Uterus (tissue), 4 donors: ENCODE measurements around the gene OSBPL2. TPM values are rescaled to one million over a fixed set of nuclear protein-coding genes. Genes with fewer than 3 reads are reported as not detected.
A peak's percentile ranks its signal among the peaks of the same experiment; 100 is the strongest.

ENCODE experiments used
- DNase-seq, 2 donors: peaks; one replicate each; pipeline ENCODE4 v3.0.0-alpha.2; 2019 to 2020
- H3K27ac ChIP-seq, 2 donors: fragments of 200-600 bp; sonication (generic); 1 replicate in 1 of 2; 2 replicates in 1 of 2; pipeline ENCODE4 v1.5.1; 2016 to 2018
- H3K27me3 ChIP-seq, 2 donors: fragments of 200-600 bp; sonication (generic); one replicate each; pipeline ENCODE4 v1.5.1; 2018 to 2019; ENCODE audit warnings: control low read depth in 1 of 2
- H3K36me3 ChIP-seq, 2 donors: fragments of 200-600 bp; sonication (generic); one replicate each; pipeline ENCODE4 v1.5.1; 2019; ENCODE audit warnings: control low read depth in 1 of 2
- H3K4me1 ChIP-seq, 2 donors: fragments of 200-600 bp; sonication (generic); one replicate each; pipeline ENCODE4 v1.5.1; 2018 to 2019; ENCODE audit warnings: control low read depth in 1 of 2
- H3K4me3 ChIP-seq, 2 donors: fragments of 200-600 bp; sonication (generic); 1 replicate in 1 of 2; 2 replicates in 1 of 2; pipeline ENCODE4 v1.5.1; 2018 to 2019; ENCODE audit warnings: mild to moderate bottlenecking in 1 of 2
- H3K9me3 ChIP-seq, 2 donors: fragments of 200-600 bp; sonication (generic); one replicate each; pipeline ENCODE4 v1.5.1; 2019; ENCODE audit warnings: control low read depth in 1 of 2
- CTCF ChIP-seq, 4 experiments: fragments of 200-600 bp in 2 of 4; fragments of 450-650 bp in 2 of 4; sonication (generic) in 2 of 4; IDR thresholded peaks; one replicate each; pipeline ENCODE4 v1.5.1; 2016 to 2019; ENCODE audit warnings: antibody characterized with exemption in 4 of 4, mild to moderate bottlenecking in 2 of 4, moderate library complexity in 1 of 4
- POLR2A ChIP-seq, 2 donors: fragments of 450-650 bp; IDR thresholded peaks; one replicate each; pipeline ENCODE4 v1.6.1; 2016; ENCODE audit warnings: antibody characterized with exemption in 2 of 2, mild to moderate bottlenecking in 1 of 2, moderate library complexity in 1 of 2
- intact Hi-C: fragments of 100-400 bp; cut with DNase I; formaldehyde crosslinking; loops from one replicate; pipeline ENCODE4 v1.15.1; 2023; ENCODE audit warnings: low total_unique reads
- total RNA-seq, 4 donors: library from RNA; depleted of rRNA in 3 of 4; stranded (reverse); fragments of >200 nt in 3 of 4; gene quantifications; one replicate each; pipeline versions ENCODE4 v1.1.0 to v1.2.4, GENCODE V29; 2014 to 2023
- donor health status: DM: yes; HTN: yes; CAD: no.

The OSBPL2 gene
- total RNA-seq, 4 donors from 2014 or later, result 12.3 to 55.9 (median 33.4) TPM

- no peaks in the 10 kb centered on the region for H3K9me3 ChIP-seq
- H3K27me3 ChIP-seq, result no peaks in the 10 kb centered on the region
- H3K27ac ChIP-seq, result no peak overlapping the region
- no peaks in the 10 kb centered on the region for H3K36me3 ChIP-seq
- no peak for DNase-seq
- intact Hi-C loops, result no loop called here
- no peak for TF ChIP-seq CTCF (IDR thresholded peaks at IDR 0.05)
- no peak for TF ChIP-seq POLR2A (IDR thresholded peaks at IDR 0.05)
- H3K4me1 ChIP-seq, result no peaks in the 10 kb centered on the region
- no peak overlapping the region for H3K4me3 ChIP-seq
Measured at GRCh38 chr20:62285151-62285550, 46.8 kb downstream of the OSBPL2 start.

GRCh38 chr20:62285722-62286121 is 47.4 kb downstream of the OSBPL2 start:
- no peaks in the 10 kb centered on the region for H3K4me1 ChIP-seq
- no peaks in the 10 kb centered on the region for H3K27me3 ChIP-seq
- intact Hi-C loops, result no loop called here
- no peaks in the 10 kb centered on the region for H3K9me3 ChIP-seq
- peak in 1 of 2 donors; percentile 77 for DNase-seq
- H3K36me3 ChIP-seq, result no peaks in the 10 kb centered on the region
- H3K27ac ChIP-seq, result no peak overlapping the region
- TF ChIP-seq CTCF (IDR thresholded peaks at IDR 0.05) (no peak), POLR2A (IDR thresholded peaks at IDR 0.05) (no peak)
- no peak overlapping the region for H3K4me3 ChIP-seq

GRCh38 chr20:62286493-62287064 is 48.3 kb downstream of the OSBPL2 start:
- no peaks in the 10 kb centered on the region for H3K36me3 ChIP-seq
- H3K27ac ChIP-seq, result no peak overlapping the region

GRCh38 chr20:62287129-62287528 is 48.8 kb downstream of the OSBPL2 start:
- Histone ChIP-seq H3K27ac (no peak overlapping the region), H3K27me3 (no peaks in the 10 kb centered on the region), H3K4me1 (no peaks in the 10 kb centered on the region), H3K36me3 (no peaks in the 10 kb centered on the region), H3K9me3 (no peaks in the 10 kb centered on the region), H3K4me3 (no peak overlapping the region)
- DNase-seq, result no peak
- intact Hi-C loops, result no loop called here
- TF ChIP-seq CTCF (IDR thresholded peaks at IDR 0.05) (no peak), POLR2A (IDR thresholded peaks at IDR 0.05) (no peak)

More at GRCh38 chr20:62286493-62287064, 48.3 kb downstream of the OSBPL2 start:
- Histone ChIP-seq H3K27me3 (no peaks in the 10 kb centered on the region), H3K4me3 (no peak overlapping the region), H3K9me3 (no peaks in the 10 kb centered on the region), H3K4me1 (no peaks in the 10 kb centered on the region)
- no peak for DNase-seq
- no peak for TF ChIP-seq CTCF (IDR thresholded peaks at IDR 0.05)
- no peak for TF ChIP-seq POLR2A (IDR thresholded peaks at IDR 0.05)
- intact Hi-C loops, result no loop called here

GRCh38 chr20:62287759-62288534 is 49.6 kb downstream of the OSBPL2 start:
- Histone ChIP-seq H3K4me1 (no peaks in the 10 kb centered on the region), H3K9me3 (no peaks in the 10 kb centered on the region), H3K36me3 (no peaks in the 10 kb centered on the region), H3K27me3 (no peaks in the 10 kb centered on the region), H3K27ac (no peak overlapping the region), H3K4me3 (no peak overlapping the region)
- intact Hi-C loops, result no loop called here
- TF ChIP-seq CTCF (IDR thresholded peaks at IDR 0.05) (no peak), POLR2A (IDR thresholded peaks at IDR 0.05) (no peak)
- no peak for DNase-seq
